ENCODE results near the gene RPS6KB2.
A peak's percentile ranks its signal among the peaks of the same experiment; 100 is the strongest.
"Not testable (repeated sequence)": the region's sequence is repeated elsewhere in the genome, so short reads cannot be mapped to it uniquely, and the experiment has no call there.

The RPS6KB2 gene

GRCh38 chr11:67421430-67422031 lies 6.8 kb upstream of the RPS6KB2 start:
- Mint-ChIP-seq H3K27ac (peak overlapping the region; percentile 94), H3K27me3 (no peaks in the 10 kb centered on the region), H3K4me3 (peak overlapping the region; percentile 78 to 80), H3K9me3 (no peaks in the 10 kb centered on the region), H3K4me1 (peaks cover 41 to 58% of the 10 kb centered on the region in 2 donors), H3K36me3 (peaks cover 0 to 5% of the 10 kb centered on the region in 2 donors)
- ATAC-seq (replicated peaks) (no peak), DNase-seq (no peak)

DNA sequence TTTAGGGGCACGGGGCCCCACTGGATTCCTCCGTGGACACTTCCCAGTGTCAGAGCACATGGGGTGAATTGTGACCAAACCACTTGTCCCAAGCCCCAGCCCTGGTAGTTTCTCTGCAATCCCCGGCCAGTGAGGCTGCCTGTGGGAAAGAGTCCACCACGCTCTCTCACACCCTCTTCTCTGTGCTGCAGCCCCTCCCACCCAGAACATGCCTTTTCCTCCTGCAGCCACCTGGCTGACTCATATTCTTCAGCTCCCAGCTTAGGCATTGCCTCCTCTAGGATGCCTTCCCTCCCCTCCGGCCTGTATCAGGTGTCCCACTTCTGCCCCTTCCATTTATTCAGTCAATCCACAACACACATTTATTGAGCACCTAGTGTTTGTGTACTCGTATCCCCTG lies 5.4 kb upstream of the RPS6KB2 start:
- ATAC-seq (replicated peaks) (no peak), DNase-seq (no peak)
- no peaks in the 10 kb centered on the region for H3K27me3 Mint-ChIP-seq
- no peaks in the 10 kb centered on the region for H3K9me3 Mint-ChIP-seq
- peak overlapping the region in 1 of 2 donors; percentile 14 for H3K4me3 Mint-ChIP-seq
- peaks cover 0 to 5% of the 10 kb centered on the region in 2 donors for H3K36me3 Mint-ChIP-seq
- H3K4me1 Mint-ChIP-seq: peaks cover 30 to 51% of the 10 kb centered on the region in 2 donors
- H3K27ac Mint-ChIP-seq: no peak overlapping the region

- DNase-seq (no peak), ATAC-seq (replicated peaks) (no peak)
- H3K4me3 Mint-ChIP-seq: no peak overlapping the region
- H3K27me3 Mint-ChIP-seq: no peaks in the 10 kb centered on the region
- H3K4me1 Mint-ChIP-seq: peaks cover 24 to 50% of the 10 kb centered on the region in 2 donors
- H3K27ac Mint-ChIP-seq: no peak overlapping the region
- H3K36me3 Mint-ChIP-seq: peaks cover 0 to 5% of the 10 kb centered on the region in 2 donors
- no peaks in the 10 kb centered on the region for H3K9me3 Mint-ChIP-seq
These were observed 4.8 kb upstream of the RPS6KB2 start for GRCh38 chr11:67423466-67423865.

DNA sequence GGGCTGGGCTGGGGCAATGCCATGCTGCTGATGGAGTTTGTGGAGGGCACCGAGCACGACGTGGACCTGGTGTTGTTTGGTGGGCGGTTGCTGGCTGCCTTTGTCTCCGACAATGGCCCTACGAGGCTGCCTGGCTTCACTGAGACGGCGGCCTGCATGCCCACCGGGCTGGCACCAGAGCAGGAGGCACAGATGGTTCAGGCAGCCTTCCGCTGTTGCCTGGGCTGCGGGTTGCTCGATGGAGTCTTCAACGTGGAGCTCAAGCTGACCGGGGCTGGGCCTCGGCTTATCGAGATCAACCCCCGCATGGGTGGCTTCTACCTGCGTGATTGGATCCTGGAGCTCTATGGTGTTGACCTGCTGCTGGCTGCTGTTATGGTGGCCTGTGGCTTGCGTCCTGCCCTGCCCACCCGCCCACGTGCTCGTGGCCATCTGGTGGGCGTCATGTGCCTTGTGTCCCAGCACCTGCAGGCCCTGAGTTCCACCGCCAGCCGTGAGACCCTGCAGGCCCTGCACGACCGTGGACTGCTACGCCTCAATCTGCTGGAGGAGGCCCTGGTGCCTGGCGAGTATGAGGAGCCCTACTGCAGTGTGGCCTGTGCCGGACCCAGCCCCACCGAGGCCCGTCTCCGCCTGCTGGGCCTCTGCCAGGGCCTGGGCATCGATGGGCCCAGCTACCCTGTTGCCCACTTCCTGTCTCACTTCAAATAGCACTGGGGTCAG lies 4.2 kb upstream of the RPS6KB2 start:
- ATAC-seq (replicated peaks) (no peak), DNase-seq (no peak)
- Mint-ChIP-seq H3K4me1 (peaks cover 20 to 50% of the 10 kb centered on the region in 2 donors), H3K27me3 (no peaks in the 10 kb centered on the region), H3K36me3 (peaks cover 0 to 5% of the 10 kb centered on the region in 2 donors), H3K9me3 (no peaks in the 10 kb centered on the region), H3K27ac (no peak overlapping the region), H3K4me3 (no peak overlapping the region)

GRCh38 chr11:67427364-67427859 lies 882 bp upstream of the RPS6KB2 start:
- H3K9me3 Mint-ChIP-seq, DNase-seq, H3K27me3 Mint-ChIP-seq: not testable (repeated sequence)
- H3K4me1 Mint-ChIP-seq: peaks cover 25 to 51% of the 10 kb centered on the region in 2 donors
- peak in 1 of 2 donors; percentile 1 for ATAC-seq (replicated peaks)
- H3K27ac Mint-ChIP-seq: peak overlapping the region; percentile 95
- H3K36me3 Mint-ChIP-seq: peaks cover 9 to 19% of the 10 kb centered on the region in 2 donors
- H3K4me3 Mint-ChIP-seq: peak overlapping the region; percentile 95 to 99

DNA sequence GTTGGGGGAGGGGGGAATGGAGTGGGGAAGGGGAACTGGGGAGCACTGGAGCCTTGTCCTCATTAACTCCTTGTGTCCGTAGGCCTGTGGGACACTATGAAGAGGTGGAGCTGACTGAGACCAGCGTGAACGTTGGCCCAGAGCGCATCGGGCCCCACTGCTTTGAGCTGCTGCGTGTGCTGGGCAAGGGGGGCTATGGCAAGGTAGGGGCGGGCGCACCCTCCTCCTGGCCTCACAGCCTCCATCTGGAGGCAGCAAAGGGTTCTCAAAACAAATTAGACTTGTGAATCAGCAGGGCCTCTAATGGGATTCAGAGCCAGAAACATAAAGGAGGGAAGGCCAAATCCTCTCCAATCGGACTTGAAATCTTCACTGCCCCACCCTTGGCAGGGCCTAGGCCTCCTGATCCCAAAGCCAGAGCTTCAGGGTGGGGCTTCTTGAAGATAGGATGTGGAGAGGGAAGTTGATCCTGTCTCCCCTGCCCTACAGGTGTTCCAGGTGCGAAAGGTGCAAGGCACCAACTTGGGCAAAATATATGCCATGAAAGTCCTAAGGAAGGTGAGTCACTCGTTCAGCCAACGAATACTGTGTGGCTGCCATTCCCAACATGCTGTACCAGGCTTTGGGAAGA lies 859 bp downstream of the RPS6KB2 start:
- no peak for DNase-seq
- H3K27me3 Mint-ChIP-seq: no peaks in the 10 kb centered on the region
- no peak for ATAC-seq (replicated peaks)
- peak overlapping the region; percentile 95 for H3K27ac Mint-ChIP-seq
- peaks cover 20 to 35% of the 10 kb centered on the region in 2 donors for H3K36me3 Mint-ChIP-seq
- peak overlapping the region; percentile 95 to 99 for H3K4me3 Mint-ChIP-seq
- H3K4me1 Mint-ChIP-seq: peaks cover 33 to 61% of the 10 kb centered on the region in 2 donors
- no peaks in the 10 kb centered on the region for H3K9me3 Mint-ChIP-seq

GRCh38 chr11:67429722-67430121 lies 1.4 kb downstream of the RPS6KB2 start:
- H3K36me3 Mint-ChIP-seq: peaks cover 22 to 34% of the 10 kb centered on the region in 2 donors
- ATAC-seq (replicated peaks) (no peak), DNase-seq (no peak)
- peak overlapping the region; percentile 67 for H3K27ac Mint-ChIP-seq
- H3K4me3 Mint-ChIP-seq: peak overlapping the region in 1 of 2 donors; percentile 51
- H3K27me3 Mint-ChIP-seq: no peaks in the 10 kb centered on the region
- H3K9me3 Mint-ChIP-seq: no peaks in the 10 kb centered on the region
- H3K4me1 Mint-ChIP-seq: peaks cover 35 to 65% of the 10 kb centered on the region in 2 donors

GRCh38 chr11:67431346-67432249 lies 3.3 kb downstream of the RPS6KB2 start:
- DNase-seq: no peak
- peak overlapping the region; percentile 11 to 60 for H3K4me3 Mint-ChIP-seq
- H3K4me1 Mint-ChIP-seq: peaks cover 45 to 78% of the 10 kb centered on the region in 2 donors
- no peaks in the 10 kb centered on the region for H3K27me3 Mint-ChIP-seq
- peak overlapping the region; percentile 97 for H3K27ac Mint-ChIP-seq
- ATAC-seq (replicated peaks): no peak
- H3K36me3 Mint-ChIP-seq: peaks cover 37 to 49% of the 10 kb centered on the region in 2 donors
- no peaks in the 10 kb centered on the region for H3K9me3 Mint-ChIP-seq

DNA sequence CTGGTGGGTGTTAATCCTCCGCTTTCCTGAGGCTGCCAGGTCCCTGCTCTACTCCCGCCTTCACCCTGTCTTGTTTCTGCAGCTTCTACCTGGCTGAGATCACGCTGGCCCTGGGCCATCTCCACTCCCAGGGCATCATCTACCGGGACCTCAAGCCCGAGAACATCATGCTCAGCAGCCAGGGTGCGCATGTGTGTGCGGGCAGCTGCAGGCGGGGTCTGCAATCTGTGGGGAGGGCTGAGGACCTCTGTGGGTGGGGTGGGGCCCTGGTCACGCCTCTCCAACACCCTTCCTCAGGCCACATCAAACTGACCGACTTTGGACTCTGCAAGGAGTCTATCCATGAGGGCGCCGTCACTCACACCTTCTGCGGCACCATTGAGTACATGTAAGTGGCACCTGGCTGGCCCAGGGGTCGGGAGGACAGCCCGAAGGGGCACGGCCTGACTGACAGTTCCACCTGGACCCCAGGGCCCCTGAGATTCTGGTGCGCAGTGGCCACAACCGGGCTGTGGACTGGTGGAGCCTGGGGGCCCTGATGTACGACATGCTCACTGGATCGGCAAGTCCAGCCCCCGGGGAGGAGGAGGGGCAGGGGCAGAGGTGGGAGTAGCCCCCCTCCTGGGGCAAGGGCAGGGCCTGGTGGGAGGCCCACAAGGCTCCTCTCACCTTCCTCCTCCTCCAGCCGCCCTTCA lies 4.5 kb downstream of the RPS6KB2 start:
- Mint-ChIP-seq H3K4me1 (peaks cover 48 to 78% of the 10 kb centered on the region in 2 donors), H3K27ac (peak overlapping the region; percentile 97), H3K9me3 (no peaks in the 10 kb centered on the region), H3K27me3 (no peaks in the 10 kb centered on the region), H3K36me3 (peaks cover 46 to 58% of the 10 kb centered on the region in 2 donors), H3K4me3 (peak overlapping the region; percentile 48 to 60)
- ATAC-seq (replicated peaks) (no peak), DNase-seq (no peak)

DNA sequence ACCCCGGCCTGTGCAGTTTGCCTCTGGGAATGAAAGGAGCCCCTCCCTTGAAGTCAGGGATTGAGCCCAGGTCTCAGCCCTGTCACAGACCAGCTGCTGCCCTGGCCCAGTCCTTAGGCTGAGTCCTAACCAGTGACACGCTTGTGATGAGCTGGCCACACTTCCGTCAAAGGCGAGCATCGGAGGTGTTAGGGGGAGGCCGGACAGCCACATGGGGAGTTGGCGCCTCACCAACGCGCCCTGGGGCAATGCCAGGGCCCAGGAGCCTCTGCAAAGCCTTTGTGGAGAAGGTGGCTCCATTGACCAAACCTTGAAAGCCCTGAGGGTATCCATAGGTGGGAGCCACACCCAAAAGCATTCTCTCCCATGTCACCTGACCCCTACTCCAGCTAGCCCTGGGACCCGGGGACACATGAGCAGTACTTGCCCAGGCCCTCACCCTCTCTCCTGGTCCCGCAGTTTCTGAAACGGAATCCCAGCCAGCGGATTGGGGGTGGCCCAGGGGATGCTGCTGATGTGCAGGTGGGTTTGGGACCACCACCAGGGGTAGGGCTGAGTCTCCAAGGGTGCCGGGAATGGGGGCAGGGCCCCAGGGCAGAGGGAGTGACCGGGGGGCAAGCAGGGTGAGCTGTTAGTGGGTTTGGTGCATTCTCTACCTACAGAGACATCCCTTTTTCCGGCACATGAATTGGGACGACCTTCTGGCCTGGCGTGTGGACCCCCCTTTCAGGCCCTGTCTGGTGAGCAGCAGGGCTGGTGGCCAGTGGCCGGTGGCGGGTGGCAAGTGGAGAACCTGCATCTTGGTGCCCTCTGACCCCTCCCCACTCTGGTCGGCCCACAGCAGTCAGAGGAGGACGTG lies 5.5 kb downstream of the RPS6KB2 start:
- Mint-ChIP-seq H3K36me3 (peaks cover 48 to 65% of the 10 kb centered on the region in 2 donors), H3K4me3 (peak overlapping the region; percentile 62 to 99), H3K4me1 (peaks cover 52 to 80% of the 10 kb centered on the region in 2 donors), H3K27me3 (no peaks in the 10 kb centered on the region), H3K27ac (peak overlapping the region; percentile 97), H3K9me3 (no peaks in the 10 kb centered on the region)
- DNase-seq (no peak), ATAC-seq (replicated peaks) (no peak)

DNA sequence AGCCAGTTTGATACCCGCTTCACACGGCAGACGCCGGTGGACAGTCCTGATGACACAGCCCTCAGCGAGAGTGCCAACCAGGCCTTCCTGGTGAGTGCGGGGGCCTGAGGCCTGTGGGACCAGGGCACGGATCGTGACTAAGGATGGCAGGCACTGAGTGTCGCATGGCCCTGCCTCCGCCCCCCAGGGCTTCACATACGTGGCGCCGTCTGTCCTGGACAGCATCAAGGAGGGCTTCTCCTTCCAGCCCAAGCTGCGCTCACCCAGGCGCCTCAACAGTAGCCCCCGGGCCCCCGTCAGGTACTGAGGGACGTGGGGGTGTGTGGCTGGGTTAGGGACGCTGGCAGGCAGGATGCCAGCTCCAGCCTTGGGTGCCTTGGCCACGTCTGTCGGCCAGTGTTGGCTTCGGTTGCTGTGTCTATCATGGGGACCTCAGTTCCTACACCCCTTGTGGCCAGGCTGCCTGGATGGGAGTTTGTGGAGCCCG lies 6.1 kb downstream of the RPS6KB2 start:
- Mint-ChIP-seq H3K9me3 (no peaks in the 10 kb centered on the region), H3K4me3 (peak overlapping the region; percentile 62 to 99), H3K27me3 (no peaks in the 10 kb centered on the region), H3K4me1 (peaks cover 54 to 82% of the 10 kb centered on the region in 2 donors), H3K27ac (peak overlapping the region; percentile 97), H3K36me3 (peaks cover 55 to 71% of the 10 kb centered on the region in 2 donors)
- DNase-seq (no peak), ATAC-seq (replicated peaks) (no peak)

GRCh38 chr11:67435031-67435726 lies 6.9 kb downstream of the RPS6KB2 start:
- no peak for DNase-seq
- peak overlapping the region; percentile 95 to 99 for H3K4me3 Mint-ChIP-seq
- H3K9me3 Mint-ChIP-seq: no peaks in the 10 kb centered on the region
- H3K27me3 Mint-ChIP-seq: no peaks in the 10 kb centered on the region
- ATAC-seq (replicated peaks): no peak
- peaks cover 61 to 78% of the 10 kb centered on the region in 2 donors for H3K36me3 Mint-ChIP-seq
- peaks cover 59 to 85% of the 10 kb centered on the region in 2 donors for H3K4me1 Mint-ChIP-seq
- peak overlapping the region; percentile 97 for H3K27ac Mint-ChIP-seq

Data from stimulated activated naive B cell treated with anti-CD40 and anti-IgM and Interleukin-4, amounts not matched to agents 10 μg/mL and 1 μg/mL and 100 μg/mL, for 72 hours (primary cell).